K562 (cell line): ENCODE results near the gene ALG6. TPM values are rescaled to one million over a fixed set of nuclear protein-coding genes. Genes with fewer than 3 reads are reported as not detected.

Source experiments
- ATAC-seq: fragments of 200-7000 bp; cut with Tn5 transposase; 3 replicates; pipeline ENCODE4 v1.9.1; 2020; ENCODE audit warnings: moderate library complexity
- BruUV-seq: library from RNA; stranded (reverse); fragments of 400-500 nt; replicated peaks from 2 replicates; lab custom pipeline; 2021; lab: Mats Ljungman, UMichigan
- CTCF ChIA-PET: fragments of 300-600 bp; formaldehyde crosslinking; extraction: SDS; loops from one replicate; lab custom pipeline; 2021; ENCODE audit warnings: low intra/inter-chr PET ratio; lab: Yijun Ruan, JAX
- POLR2A ChIA-PET: fragments of 300-600, 350-650 bp; sonication (Branson Sonifier 250); formaldehyde crosslinking; extraction: SDS; loops from one replicate; lab custom pipeline; 2021; ENCODE audit warnings: antibody characterized with exemption, inconsistent platforms; lab: Yijun Ruan, JAX
- DNase-seq, 4 experiments: peaks; one replicate each; pipeline versions ENCODE4 v3.0.0 to v3.0.0-alpha.2; 2011 to 2018; ENCODE audit warnings: low spot score in 3 of 4, mixed read lengths in 3 of 4; ENCODE audit errors: extremely low read depth in 1 of 4
- FAIRE-seq: peaks from 2 replicates; lab custom pipeline; 2011; peaks lifted over from hg19 to GRCh38; lab: Jason Lieb, UNC
- H2AFZ ChIP-seq: 2 replicates; pipeline ENCODE4 v1.6.0; 2011; ENCODE audit warnings: low read depth, low read length, control low read depth, inconsistent platforms
- H3K27ac ChIP-seq: fragments of 200-600 bp; 3 replicates; pipeline ENCODE4 v1.8.0; 2011; ENCODE audit warnings: low read depth, mild to moderate bottlenecking, control low read depth, inconsistent platforms, low read length, moderate library complexity, mixed read lengths; ENCODE audit errors: extremely low read depth
- H3K27me3 ChIP-seq, 2 experiments: fragments of 300-600 bp in 1 of 2; 2 replicates in 1 of 2; 3 replicates in 1 of 2; pipeline versions ENCODE4 v1.6.0 to v1.8.0; 2011; ENCODE audit warnings: inconsistent platforms in 2 of 2, low read length in 2 of 2, mild to moderate bottlenecking in 1 of 2, mixed read lengths in 1 of 2, moderate library complexity in 1 of 2; ENCODE audit not compliant: control insufficient read depth in 2 of 2, insufficient read depth in 2 of 2
- H3K36me3 ChIP-seq: fragments of 300-600 bp; 3 replicates; pipeline ENCODE4 v1.8.0; 2011; ENCODE audit warnings: mild to moderate bottlenecking, low read length, inconsistent platforms; ENCODE audit not compliant: control insufficient read depth, insufficient read depth
- H3K4me1 ChIP-seq, 2 experiments: fragments of 200-600 bp in 1 of 2; replicated peaks in 1 of 2; 2 replicates in 1 of 2; 3 replicates in 1 of 2; pipeline versions ENCODE4 v1.5.1 to v1.8.0; 2011; ENCODE audit warnings: inconsistent platforms in 2 of 2, low read length in 2 of 2, mild to moderate bottlenecking in 1 of 2, mixed read lengths in 1 of 2, moderate library complexity in 1 of 2; ENCODE audit not compliant: control insufficient read depth in 2 of 2, insufficient read depth in 2 of 2
- H3K4me2 ChIP-seq: 2 replicates; pipeline ENCODE4 v1.6.1; 2011; ENCODE audit warnings: low read length, control low read depth, inconsistent platforms, mixed read lengths; ENCODE audit not compliant: insufficient read depth
- H3K4me3 ChIP-seq: fragments of 200-600 bp; sonication (generic), shearing (Covaris generic); 2 replicates; pipeline ENCODE4 v1.5.1; 2016; ENCODE audit warnings: control low read depth, inconsistent platforms
- H3K79me2 ChIP-seq: fragments of 200-600 bp; 3 replicates; pipeline ENCODE4 v1.8.0; 2011; ENCODE audit warnings: low read length, inconsistent platforms; ENCODE audit not compliant: control insufficient read depth, insufficient read depth
- H3K9ac ChIP-seq, 2 experiments: 2 replicates each; pipeline versions ENCODE4 v1.6.0 to v1.6.1; 2011; ENCODE audit warnings: low read depth in 2 of 2, low read length in 2 of 2, control low read depth in 1 of 2, inconsistent platforms in 1 of 2, mild to moderate bottlenecking in 1 of 2, mixed read lengths in 1 of 2; ENCODE audit not compliant: insufficient read depth in 1 of 2
- H3K9me1 ChIP-seq: one replicate; pipeline ENCODE4 v1.6.0; 2011; ENCODE audit warnings: inconsistent platforms, mild to moderate bottlenecking, low read length, moderate library complexity; ENCODE audit not compliant: control insufficient read depth, insufficient read depth
- H3K9me3 ChIP-seq: replicated peaks from 2 replicates; pipeline ENCODE4 v1.5.1; 2011; ENCODE audit warnings: low read depth, low read length, inconsistent platforms; ENCODE audit not compliant: control insufficient read depth, insufficient read depth
- H4K20me1 ChIP-seq: replicated peaks from 2 replicates; pipeline ENCODE4 v1.6.1; 2011; ENCODE audit warnings: low read length, inconsistent platforms, mixed read lengths; ENCODE audit not compliant: control insufficient read depth, insufficient read depth
- CBX2 ChIP-seq: fragments of 200-600 bp; sonication (generic); IDR thresholded peaks from one replicate; pipeline ENCODE4 v1.6.1; 2012; ENCODE audit warnings: mild to moderate bottlenecking, low read length, inconsistent platforms; ENCODE audit not compliant: insufficient read depth, poor library complexity, severe bottlenecking
- CBX8 ChIP-seq: fragments of 200-600 bp; sonication (generic); IDR thresholded peaks from 2 replicates; pipeline ENCODE4 v1.6.1; 2012; ENCODE audit warnings: borderline replicate concordance, mixed run types, low read depth, mild to moderate bottlenecking, moderate library complexity, mixed read lengths, low read length, control low read depth, inconsistent platforms; ENCODE audit not compliant: poor library complexity, severe bottlenecking; ENCODE audit errors: extremely low read depth
- CGGBP1 ChIP-seq: fragments of 250-450 bp; sonication (Bioruptor Pico); IDR thresholded peaks from 2 replicates; pipeline ENCODE4 v1.9.0; 2021; ENCODE audit warnings: mild to moderate bottlenecking
- NELFE ChIP-seq: IDR thresholded peaks from 2 replicates; pipeline ENCODE4 v1.6.1; 2011; ENCODE audit warnings: mild to moderate bottlenecking; ENCODE audit not compliant: insufficient read depth, insufficient read length
- OTX1 ChIP-seq: fragments of 450-650 bp; formaldehyde crosslinking; IDR thresholded peaks from 2 replicates; pipeline ENCODE4 v1.4.0; 2022; ENCODE audit warnings: mild to moderate bottlenecking
- PHTF2 ChIP-seq: fragments of 250-450 bp; sonication (Bioruptor Pico); IDR thresholded peaks from 2 replicates; pipeline ENCODE4 v1.5.0; 2021; ENCODE audit warnings: mild to moderate bottlenecking
- SMARCA5 ChIP-seq: fragments of 450-650 bp; IDR thresholded peaks from 2 replicates; pipeline ENCODE4 v1.6.1; 2016
- TCFL5 ChIP-seq: fragments of 250-450 bp; sonication (Bioruptor Pico); conservative IDR thresholded peaks from 2 replicates; pipeline ENCODE4 v1.6.1; 2021; ENCODE audit warnings: mild to moderate bottlenecking, moderate library complexity, matching md5 sums
- ZNF143 ChIP-seq: sonication (generic); formaldehyde crosslinking; IDR thresholded peaks from 2 replicates; pipeline ENCODE4 v1.9.0; 2022; ENCODE audit warnings: mild to moderate bottlenecking, missing genetic modification reagents
- ZNF431 ChIP-seq: sonication (generic); formaldehyde crosslinking; IDR thresholded peaks from 2 replicates; pipeline ENCODE4 v1.8.0; 2022; ENCODE audit warnings: mild to moderate bottlenecking, missing genetic modification reagents
- ZNF449 ChIP-seq: fragments of 250-450 bp; sonication (Bioruptor Pico); IDR thresholded peaks from 2 replicates; pipeline ENCODE4 v1.8.0; 2022; ENCODE audit warnings: moderate library complexity, mild to moderate bottlenecking, inconsistent platforms
- ZNF644 ChIP-seq: fragments of 200-800 bp; sonication (Bioruptor generic); IDR thresholded peaks from 2 replicates; pipeline ENCODE4 v1.6.1; 2016; ENCODE audit warnings: low read depth, missing genetic modification characterization, missing compliant biosample characterization
- ZNF75A ChIP-seq: fragments of 450-650 bp; formaldehyde crosslinking; IDR thresholded peaks from 2 replicates; pipeline ENCODE4 v1.4.0; 2020; ENCODE audit warnings: mild to moderate bottlenecking
- in situ Hi-C: fragments of 300-500 bp; cut with MboI; formaldehyde crosslinking; loops from 4 replicates; pipeline ENCODE4 v1.15.0; 2018; ENCODE audit warnings: inconsistent platforms, mixed read lengths
- intact Hi-C: fragments of 100-400 bp; cut with micrococcal nuclease; formaldehyde crosslinking; loops from 2 replicates; pipeline ENCODE4 v1.14.2; 2022
- polyA plus RNA-seq, 8 experiments: library from polyadenylated mRNA; depleted of rRNA in 4 of 8; stranded (reverse) in 5 of 8; unstranded in 3 of 8; fragments of >200 nt; fragmentation: Nextera tagmentation in 2 of 8; fragmentation: Illumina TruSeq in 1 of 8; extraction: Ambion mirVana in 2 of 8; extraction: Trizol in 1 of 8; gene quantifications; 2 replicates each; pipeline versions ENCODE4 v1.2.1 to v1.2.3, GENCODE V29; 2011 to 2014; ENCODE audit warnings: inconsistent platforms in 1 of 8, missing spikeins in 1 of 8
- total RNA-seq, 7 experiments: library from RNA; depleted of rRNA in 6 of 7; stranded (reverse); fragments of >200 nt in 6 of 7; fragmentation: Illumina TruSeq in 2 of 7; extraction: Trizol in 2 of 7; gene quantifications; 2 replicates each; pipeline versions ENCODE4 v1.2.1 to v1.2.3, GENCODE V29; 2011 to 2021; ENCODE audit warnings: low replicate concordance in 1 of 7
- TF ChIP-seq, protein P1 (sequence below), 2 experiments: fragments of 450-650 bp in 1 of 2; sonication (generic) in 1 of 2; formaldehyde crosslinking in 1 of 2; IDR thresholded peaks in 1 of 2; conservative IDR thresholded peaks in 1 of 2; 2 replicates each; pipeline versions ENCODE4 v1.6.1 to v1.8.1; 2016 to 2023; ENCODE audit warnings: mild to moderate bottlenecking in 2 of 2, moderate library complexity in 2 of 2, inconsistent platforms in 1 of 2, missing genetic modification reagents in 1 of 2
- TF ChIP-seq, protein P2 (sequence below): fragments of 250-450 bp; sonication (Bioruptor Pico); IDR thresholded peaks from 2 replicates; pipeline ENCODE4 v1.4.0; 2020

ALG6 gene
- total and polyA plus RNA-seq, 9 of the 15 experiments (the other 6 are each of a cell fraction or from before 2014, with no cell fraction given): 14.6 to 35.7 (median 23.3) TPM

- Histone ChIP-seq H2AFZ (no peak overlapping the region), H3K4me2 (no peak overlapping the region), H3K4me3 (no peak overlapping the region), H3K9me1 (no peaks in the 10 kb centered on the region), H4K20me1 (no peaks in the 10 kb centered on the region), H3K36me3 (peaks cover 12% of the 10 kb centered on the region; the same call in 2 of the 3 replicates), H3K27me3 (no peaks in the 10 kb centered on the region), H3K9me3 (no peaks in the 10 kb centered on the region), H3K27ac (no peak overlapping the region), H3K9ac (no peak overlapping the region), H3K79me2 (no peaks in the 10 kb centered on the region), H3K4me1 (no peaks in the 10 kb centered on the region)
- intact Hi-C loops: no loop called here
- in situ Hi-C loops: no loop called here
- ChIA-PET POLR2A (no interaction called here), CTCF (no interaction called here)
- FAIRE-seq (no peak), ATAC-seq (no peak), DNase-seq (no peak)
- no TSS peak for BruUV-seq
- TF ChIP-seq ZNF431 (CRISPR knock-in tag): no peak
- TF ChIP-seq, protein P1, sequence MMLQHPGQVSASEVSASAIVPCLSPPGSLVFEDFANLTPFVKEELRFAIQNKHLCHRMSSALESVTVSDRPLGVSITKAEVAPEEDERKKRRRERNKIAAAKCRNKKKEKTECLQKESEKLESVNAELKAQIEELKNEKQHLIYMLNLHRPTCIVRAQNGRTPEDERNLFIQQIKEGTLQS (IDR thresholded peaks at IDR 0.05): no peak
- TF ChIP-seq, protein P1 (CRISPR knock-in tag; conservative IDR thresholded peaks at IDR 0.05): no peak
- no peak for TF ChIP-seq ZNF75A (CRISPR knock-in tag)
- TF ChIP-seq ZNF143 (CRISPR knock-in tag): no peak
- TF ChIP-seq ZNF644 (tag): no peak
- no peak for TF ChIP-seq CGGBP1
- TF ChIP-seq CBX2: no peak
- no peak for TF ChIP-seq OTX1 (CRISPR knock-in tag)
- no peak for TF ChIP-seq TCFL5 (CRISPR knock-in tag)
- TF ChIP-seq PHTF2: no peak
- TF ChIP-seq NELFE: no peak
- TF ChIP-seq, protein P2, sequence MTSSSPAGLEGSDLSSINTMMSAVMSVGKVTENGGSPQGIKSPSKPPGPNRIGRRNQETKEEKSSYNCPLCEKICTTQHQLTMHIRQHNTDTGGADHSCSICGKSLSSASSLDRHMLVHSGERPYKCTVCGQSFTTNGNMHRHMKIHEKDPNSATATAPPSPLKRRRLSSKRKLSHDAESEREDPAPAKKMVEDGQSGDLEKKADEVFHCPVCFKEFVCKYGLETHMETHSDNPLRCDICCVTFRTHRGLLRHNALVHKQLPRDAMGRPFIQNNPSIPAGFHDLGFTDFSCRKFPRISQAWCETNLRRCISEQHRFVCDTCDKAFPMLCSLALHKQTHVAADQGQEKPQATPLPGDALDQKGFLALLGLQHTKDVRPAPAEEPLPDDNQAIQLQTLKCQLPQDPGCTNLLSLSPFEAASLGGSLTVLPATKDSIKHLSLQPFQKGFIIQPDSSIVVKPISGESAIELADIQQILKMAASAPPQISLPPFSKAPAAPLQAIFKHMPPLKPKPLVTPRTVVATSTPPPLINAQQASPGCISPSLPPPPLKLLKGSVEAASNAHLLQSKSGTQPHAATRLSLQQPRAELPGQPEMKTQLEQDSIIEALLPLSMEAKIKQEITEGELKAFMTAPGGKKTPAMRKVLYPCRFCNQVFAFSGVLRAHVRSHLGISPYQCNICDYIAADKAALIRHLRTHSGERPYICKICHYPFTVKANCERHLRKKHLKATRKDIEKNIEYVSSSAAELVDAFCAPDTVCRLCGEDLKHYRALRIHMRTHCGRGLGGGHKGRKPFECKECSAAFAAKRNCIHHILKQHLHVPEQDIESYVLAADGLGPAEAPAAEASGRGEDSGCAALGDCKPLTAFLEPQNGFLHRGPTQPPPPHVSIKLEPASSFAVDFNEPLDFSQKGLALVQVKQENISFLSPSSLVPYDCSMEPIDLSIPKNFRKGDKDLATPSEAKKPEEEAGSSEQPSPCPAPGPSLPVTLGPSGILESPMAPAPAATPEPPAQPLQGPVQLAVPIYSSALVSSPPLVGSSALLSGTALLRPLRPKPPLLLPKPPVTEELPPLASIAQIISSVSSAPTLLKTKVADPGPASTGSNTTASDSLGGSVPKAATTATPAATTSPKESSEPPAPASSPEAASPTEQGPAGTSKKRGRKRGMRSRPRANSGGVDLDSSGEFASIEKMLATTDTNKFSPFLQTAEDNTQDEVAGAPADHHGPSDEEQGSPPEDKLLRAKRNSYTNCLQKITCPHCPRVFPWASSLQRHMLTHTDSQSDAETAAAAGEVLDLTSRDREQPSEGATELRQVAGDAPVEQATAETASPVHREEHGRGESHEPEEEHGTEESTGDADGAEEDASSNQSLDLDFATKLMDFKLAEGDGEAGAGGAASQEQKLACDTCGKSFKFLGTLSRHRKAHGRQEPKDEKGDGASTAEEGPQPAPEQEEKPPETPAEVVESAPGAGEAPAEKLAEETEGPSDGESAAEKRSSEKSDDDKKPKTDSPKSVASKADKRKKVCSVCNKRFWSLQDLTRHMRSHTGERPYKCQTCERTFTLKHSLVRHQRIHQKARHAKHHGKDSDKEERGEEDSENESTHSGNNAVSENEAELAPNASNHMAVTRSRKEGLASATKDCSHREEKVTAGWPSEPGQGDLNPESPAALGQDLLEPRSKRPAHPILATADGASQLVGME: no peak
- no peak for TF ChIP-seq ZNF449 (CRISPR knock-in tag)
- TF ChIP-seq SMARCA5: no peak
- no peak for TF ChIP-seq CBX8
Measured at GRCh38 chr1:63418101-63418500, 50.7 kb downstream of the ALG6 start.
